Activated CD8-positive, alpha-beta memory T cell treated with anti-CD3 and anti-CD28 coated beads for 48 hours (primary cell): ENCODE measurements around the gene CCDC71.

Experiments
- DNase-seq, 3 experiments: peaks; one replicate each; pipeline ENCODE4 v3.0.0-alpha.2; 2020; ENCODE audit warnings: low read depth in 2 of 3, low spot score in 2 of 3

Gene CCDC71

GRCh38 chr3:49170744-49171118 lies 4.6 kb upstream of the CCDC71 start:
- no peak for DNase-seq

GRCh38 chr3:49166752-49167556 lies 823 bp upstream of the CCDC71 start:
- DNase-seq = no peak

- DNase-seq = no peak
Observed at GRCh38 chr3:49164983-49165720, 979 bp downstream of the CCDC71 start.

GRCh38 chr3:49163609-49164008 lies 2.5 kb downstream of the CCDC71 start:
- DNase-seq = no peak

GRCh38 chr3:49162751-49163419 lies 3.2 kb downstream of the CCDC71 start:
- DNase-seq = no peak

GRCh38 chr3:49161808-49162530 lies 4.2 kb downstream of the CCDC71 start:
- DNase-seq = no peak

- DNase-seq = no peak
Observed at GRCh38 chr3:49161197-49161596, 4.9 kb downstream of the CCDC71 start.

- no peak for DNase-seq
Observed at GRCh38 chr3:49158792-49159191, 7.3 kb downstream of the CCDC71 start.

GRCh38 chr3:49158103-49158709 lies 7.9 kb downstream of the CCDC71 start:
- DNase-seq = no peak

- no peak for DNase-seq
Observed at GRCh38 chr3:49157289-49157688, 8.8 kb downstream of the CCDC71 start.

- no peak for DNase-seq
Observed at GRCh38 chr3:49153349-49153912, 12.7 kb downstream of the CCDC71 start.

- no peak for DNase-seq
Observed at GRCh38 chr3:49151610-49152009, 14.5 kb downstream of the CCDC71 start.

GRCh38 chr3:49148159-49148558 lies 18.0 kb downstream of the CCDC71 start:
- no peak for DNase-seq

- no peak for DNase-seq
Observed at GRCh38 chr3:49140080-49140479, 26.1 kb downstream of the CCDC71 start.

GRCh38 chr3:49135499-49135898 lies 30.6 kb downstream of the CCDC71 start:
- DNase-seq = no peak

- no peak for DNase-seq
Observed at GRCh38 chr3:49134471-49135265, 31.5 kb downstream of the CCDC71 start.

GRCh38 chr3:49133226-49133951 lies 32.7 kb downstream of the CCDC71 start:
- DNase-seq = no peak

- DNase-seq = no peak
Observed at GRCh38 chr3:49132437-49133225, 33.5 kb downstream of the CCDC71 start, which contains the start of gene LAMB2. Gene LAMB2, minus strand, starts transcription at chr3:49133050. Its CDS starts 183 bp downstream, at chr3:49132867.
